AG09319 (cell line): Measurements from ENCODE around the gene ISYNA1.
A peak's percentile ranks its signal among the peaks of the same experiment; 100 is the strongest.

Source experiments
- DNase-seq: peaks from one replicate; pipeline ENCODE4 v3.0.0-alpha.2; 2010; ENCODE audit warnings: low read depth; ENCODE audit errors: extremely low read depth
- TF ChIP-seq, protein P1 (sequence below): IDR thresholded peaks from 2 replicates; pipeline ENCODE4 v1.5.1; 2011; ENCODE audit warnings: low read depth, mild to moderate bottlenecking, inconsistent platforms, low read length, moderate library complexity

The ISYNA1 gene

DNA sequence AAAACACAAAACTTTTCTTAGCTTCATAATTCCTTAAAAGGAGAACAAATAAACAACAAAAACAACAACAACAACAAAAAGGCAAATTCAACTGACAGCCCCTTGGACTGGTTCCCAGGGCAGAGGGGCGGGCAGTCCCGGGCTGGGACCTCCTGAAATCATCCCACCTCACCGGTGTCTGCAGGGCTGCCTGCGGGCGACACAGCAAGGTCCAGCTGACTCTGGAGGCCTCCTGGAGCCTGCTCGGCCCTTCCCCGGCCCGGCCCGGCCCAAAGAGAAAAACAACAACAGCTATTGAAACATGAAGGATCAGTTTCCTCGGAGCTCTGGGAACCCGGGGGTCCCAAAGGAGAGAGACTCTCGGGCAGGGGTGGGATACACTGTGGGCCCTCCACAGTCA, 5.0 kb upstream of the ISYNA1 start:
- no peak for DNase-seq
- TF ChIP-seq, protein P1, sequence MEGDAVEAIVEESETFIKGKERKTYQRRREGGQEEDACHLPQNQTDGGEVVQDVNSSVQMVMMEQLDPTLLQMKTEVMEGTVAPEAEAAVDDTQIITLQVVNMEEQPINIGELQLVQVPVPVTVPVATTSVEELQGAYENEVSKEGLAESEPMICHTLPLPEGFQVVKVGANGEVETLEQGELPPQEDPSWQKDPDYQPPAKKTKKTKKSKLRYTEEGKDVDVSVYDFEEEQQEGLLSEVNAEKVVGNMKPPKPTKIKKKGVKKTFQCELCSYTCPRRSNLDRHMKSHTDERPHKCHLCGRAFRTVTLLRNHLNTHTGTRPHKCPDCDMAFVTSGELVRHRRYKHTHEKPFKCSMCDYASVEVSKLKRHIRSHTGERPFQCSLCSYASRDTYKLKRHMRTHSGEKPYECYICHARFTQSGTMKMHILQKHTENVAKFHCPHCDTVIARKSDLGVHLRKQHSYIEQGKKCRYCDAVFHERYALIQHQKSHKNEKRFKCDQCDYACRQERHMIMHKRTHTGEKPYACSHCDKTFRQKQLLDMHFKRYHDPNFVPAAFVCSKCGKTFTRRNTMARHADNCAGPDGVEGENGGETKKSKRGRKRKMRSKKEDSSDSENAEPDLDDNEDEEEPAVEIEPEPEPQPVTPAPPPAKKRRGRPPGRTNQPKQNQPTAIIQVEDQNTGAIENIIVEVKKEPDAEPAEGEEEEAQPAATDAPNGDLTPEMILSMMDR = no peak

DNA sequence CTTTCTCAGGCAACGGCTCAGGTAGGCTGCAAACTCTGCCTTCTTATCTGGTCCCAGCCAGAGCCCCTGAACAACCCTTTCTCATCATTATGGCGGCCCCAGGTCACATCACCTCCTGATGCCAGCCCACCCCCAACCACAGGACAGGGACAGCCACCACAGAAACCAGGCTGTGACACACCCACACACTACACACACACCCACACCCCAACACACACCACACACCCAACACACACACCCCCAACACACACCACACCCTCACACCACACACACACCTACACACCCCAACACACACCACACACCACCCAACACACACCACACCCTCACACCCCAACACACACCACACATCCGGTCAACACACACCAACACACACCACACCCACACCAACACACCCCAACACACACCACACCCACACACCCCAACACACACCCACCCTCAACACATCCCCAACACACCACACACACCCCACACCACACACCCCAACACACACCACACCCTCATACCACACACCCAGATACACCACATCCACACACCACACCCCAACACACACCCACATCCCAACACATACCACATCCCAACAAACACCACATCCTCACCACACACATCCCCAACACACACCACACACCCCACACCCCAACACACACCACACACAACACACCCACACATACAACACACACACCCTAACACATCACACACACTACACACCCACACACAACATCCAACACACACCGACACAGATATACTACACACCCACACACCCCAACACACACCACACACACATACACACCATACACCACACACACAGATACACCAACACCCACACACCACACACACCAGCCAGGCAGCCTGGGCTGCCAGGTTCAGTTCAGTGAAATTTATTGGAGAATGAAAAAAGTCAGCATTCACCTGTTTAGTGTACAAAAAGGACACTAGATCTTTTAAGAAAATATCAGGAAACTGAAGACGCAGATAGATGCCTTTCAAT, 4.2 kb upstream of the ISYNA1 start:
- TF ChIP-seq, protein P1 = no peak
- DNase-seq = no peak

DNA sequence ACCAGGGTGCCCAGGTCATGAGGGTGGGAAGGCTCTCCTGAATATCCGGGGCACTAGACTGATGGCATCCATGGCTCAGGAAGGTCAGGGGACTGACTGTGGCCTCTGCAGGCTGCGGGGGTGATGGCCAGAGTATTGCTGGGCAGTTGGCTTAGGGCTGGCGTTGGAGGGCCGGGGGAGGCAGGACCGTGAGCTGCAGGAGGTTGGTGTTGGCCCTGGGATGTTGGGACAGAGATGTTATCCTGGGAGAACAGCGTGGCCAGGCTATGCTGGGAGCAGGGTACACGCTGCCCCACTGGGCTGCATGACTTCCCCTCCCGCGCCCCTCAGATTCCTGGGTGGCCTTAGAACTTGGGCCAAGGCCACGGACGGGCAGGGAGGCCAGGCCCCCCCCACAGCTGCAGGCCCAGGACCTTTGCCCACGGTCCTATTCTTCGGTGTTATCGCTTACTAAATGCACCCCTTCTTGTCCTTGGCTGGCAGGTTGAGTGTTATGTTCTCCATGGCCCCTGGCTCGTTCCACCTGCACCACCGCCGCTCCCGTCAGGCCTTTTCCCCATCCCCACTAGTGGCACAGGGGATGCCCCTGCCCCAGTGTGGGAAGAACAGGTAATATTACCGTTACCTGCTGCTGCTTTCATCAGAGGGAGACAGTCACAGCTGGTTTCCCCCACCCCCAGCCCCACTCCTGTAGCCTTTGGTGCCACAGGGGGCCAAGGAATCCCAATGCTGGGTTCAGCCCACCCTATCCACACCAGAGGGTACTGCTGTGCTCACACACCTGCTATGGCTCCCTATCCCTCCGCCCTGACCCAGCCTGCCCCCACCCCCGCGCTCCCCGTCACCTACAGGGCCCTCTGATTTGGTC, 3.2 kb upstream of the ISYNA1 start:
- TF ChIP-seq, protein P1 = no peak
- no peak for DNase-seq

DNA sequence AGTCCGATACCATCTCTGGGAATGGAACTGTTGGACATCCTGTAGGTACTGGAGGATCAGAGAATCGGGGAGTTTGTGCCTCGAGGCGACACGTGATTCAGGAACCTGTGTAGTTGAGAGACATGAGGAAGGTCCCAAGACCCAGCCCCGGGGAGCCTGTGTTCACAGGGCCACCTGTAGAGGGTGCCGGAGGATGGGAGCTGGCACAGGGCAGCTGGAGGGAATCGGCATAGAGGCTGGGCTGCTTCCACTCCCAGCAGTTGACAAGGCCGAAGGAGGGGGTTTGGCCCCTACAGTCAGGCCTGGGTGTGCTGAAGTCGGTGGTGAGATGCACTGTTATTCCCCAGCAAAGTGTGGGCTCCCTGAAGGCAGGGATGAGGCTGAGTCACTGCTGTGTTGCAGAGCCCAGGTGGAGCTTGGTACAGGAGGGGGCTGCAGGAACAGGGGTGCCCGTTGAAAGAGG, 2.5 kb upstream of the ISYNA1 start:
- no peak for DNase-seq
- TF ChIP-seq, protein P1 = peak; percentile 30

DNA sequence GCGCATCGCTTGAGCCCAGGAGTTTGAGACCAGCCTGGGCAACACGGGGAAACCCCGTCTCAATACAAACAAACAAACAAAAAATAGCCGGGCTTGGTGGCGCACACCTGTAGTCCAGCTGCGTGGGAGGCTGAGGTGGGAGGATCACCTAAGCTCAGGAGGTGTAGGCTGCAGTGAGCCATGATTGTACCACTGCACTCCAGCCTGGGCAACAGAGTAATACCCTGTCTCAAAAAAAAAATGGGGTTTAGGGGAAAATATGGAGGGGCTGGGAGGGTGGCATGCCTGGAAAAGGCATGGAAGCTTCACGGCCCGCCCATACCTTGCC, 1.9 kb upstream of the ISYNA1 start:
- TF ChIP-seq, protein P1 = no peak
- DNase-seq = no peak

DNA sequence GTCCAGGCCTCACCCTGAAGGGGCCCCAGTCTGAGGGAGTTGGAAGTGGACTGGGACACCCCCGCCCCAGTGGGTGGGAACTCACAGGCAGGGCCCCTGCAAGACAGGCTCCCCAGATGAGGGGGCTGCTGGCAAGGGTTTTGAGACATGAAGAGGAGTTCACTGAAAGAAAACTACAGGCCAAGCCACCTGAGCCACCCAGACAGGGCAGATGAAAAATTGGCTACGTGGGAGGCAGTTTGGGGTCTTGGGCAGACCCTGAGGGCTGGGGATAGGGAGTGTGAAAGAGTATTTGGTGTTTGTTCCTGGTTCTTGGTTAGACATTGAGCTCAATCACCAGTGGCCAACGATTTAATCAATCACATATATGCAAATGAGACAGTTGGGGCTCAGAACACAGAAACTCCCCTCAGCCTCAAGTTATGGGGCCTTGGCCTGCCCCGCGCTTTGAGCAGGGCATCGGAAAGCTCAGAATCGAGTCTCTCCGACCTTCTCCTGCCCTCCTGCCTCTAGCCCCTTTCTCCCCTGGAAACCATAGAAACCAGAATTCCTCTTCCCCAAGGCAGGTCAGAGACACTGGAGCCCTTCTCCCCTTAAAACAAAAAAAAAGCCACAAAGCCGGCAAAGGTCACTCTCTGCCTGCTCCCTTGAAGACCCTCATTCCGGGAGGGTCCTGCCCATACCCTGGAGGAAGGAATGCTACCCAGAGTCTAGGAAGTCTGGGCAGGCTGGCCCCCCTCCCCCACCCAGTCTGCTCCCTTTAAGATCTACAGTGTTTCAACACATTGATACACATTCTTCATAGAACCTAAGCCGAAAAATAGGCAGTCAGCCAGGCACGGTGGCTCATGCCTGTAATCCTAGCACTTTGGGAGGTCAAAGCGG, 1.3 kb upstream of the ISYNA1 start:
- DNase-seq = no peak
- TF ChIP-seq, protein P1 = no peak
